GM23338 (cell line): ENCODE data around the gene PPP1R3E. TPM values are rescaled to one million over a fixed set of nuclear protein-coding genes. Genes with fewer than 3 reads are reported as not detected.
A peak's percentile ranks its signal among the peaks of the same experiment; 100 is the strongest.

Experiments
- ATAC-seq: fragments of 200-7000 bp; cut with Tn5 transposase; 3 replicates; pipeline ENCODE4 v1.9.1; 2020
- DNase-seq: peaks from one replicate; pipeline ENCODE4 v3.0.0-alpha.2; 2015; ENCODE audit warnings: low spot score
- H2AFZ ChIP-seq: fragments of 200-600 bp; sonication (generic); 2 replicates; pipeline ENCODE4 v1.8.0; 2016; ENCODE audit warnings: antibody characterized with exemption, mild to moderate bottlenecking, moderate library complexity
- H3F3A ChIP-seq: fragments of 200-600 bp; sonication (generic); replicated peaks from 2 replicates; pipeline ENCODE4 v1.8.0; 2017; ENCODE audit warnings: antibody characterized with exemption, mixed run types, low read depth
- H3K27ac ChIP-seq: fragments of 200-600 bp; sonication (generic); 2 replicates; pipeline ENCODE4 v1.6.1; 2016; ENCODE audit warnings: low read depth
- H3K27me3 ChIP-seq: fragments of 200-600 bp; sonication (generic); 2 replicates; pipeline ENCODE4 v1.8.0; 2016; ENCODE audit warnings: mild to moderate bottlenecking, mixed run types, moderate library complexity; ENCODE audit not compliant: insufficient read depth
- H3K36me3 ChIP-seq: fragments of 200-600 bp; sonication (generic); 2 replicates; pipeline ENCODE4 v1.8.0; 2016; ENCODE audit warnings: mild to moderate bottlenecking; ENCODE audit not compliant: insufficient read depth
- H3K4me1 ChIP-seq: fragments of 200-600 bp; sonication (generic); 2 replicates; pipeline ENCODE4 v1.8.0; 2016; ENCODE audit warnings: mild to moderate bottlenecking, moderate library complexity; ENCODE audit not compliant: insufficient read depth
- H3K4me2 ChIP-seq: fragments of 200-600 bp; sonication (generic); 2 replicates; pipeline ENCODE4 v1.7.1; 2017; ENCODE audit warnings: mixed run types
- H3K4me3 ChIP-seq: fragments of 200-600 bp; sonication (generic); 2 replicates; pipeline ENCODE4 v1.6.1; 2016; ENCODE audit warnings: mixed run types
- H3K79me2 ChIP-seq: fragments of 200-600 bp; sonication (generic); replicated peaks from 2 replicates; pipeline ENCODE4 v1.8.0; 2017; ENCODE audit warnings: mild to moderate bottlenecking; ENCODE audit not compliant: insufficient read depth
- H3K9me2 ChIP-seq: fragments of 200-600 bp; sonication (generic); 2 replicates; pipeline ENCODE4 v1.8.0; 2017; ENCODE audit not compliant: insufficient read depth
- H4K20me1 ChIP-seq: fragments of 200-600 bp; sonication (generic); replicated peaks from 2 replicates; pipeline ENCODE4 v1.8.0; 2017; ENCODE audit warnings: mild to moderate bottlenecking; ENCODE audit not compliant: insufficient read depth
- H3K27ac Mint-ChIP-seq: 2 replicates; pipeline ENCODE4 v1.8.0; 2020; ENCODE audit warnings: inconsistent platforms, mild to moderate bottlenecking, moderate library complexity, mixed read lengths
- H3K27me3 Mint-ChIP-seq: 3 replicates; pipeline ENCODE4 v1.8.0; 2022; ENCODE audit warnings: low read depth, mild to moderate bottlenecking, moderate library complexity, mixed read lengths, inconsistent platforms; ENCODE audit not compliant: insufficient read depth, poor library complexity
- H3K36me3 Mint-ChIP-seq: 3 replicates; pipeline ENCODE4 v1.8.0; 2021; ENCODE audit warnings: low read depth, mild to moderate bottlenecking, inconsistent platforms, moderate library complexity, mixed read lengths
- H3K4me1 Mint-ChIP-seq: 3 replicates; pipeline ENCODE4 v1.8.0; 2020; ENCODE audit warnings: mild to moderate bottlenecking, inconsistent platforms, mixed read lengths
- H3K4me3 Mint-ChIP-seq: 3 replicates; pipeline ENCODE4 v1.8.0; 2021; ENCODE audit warnings: moderate library complexity, mild to moderate bottlenecking, inconsistent platforms, mixed read lengths
- H3K9me3 Mint-ChIP-seq: 3 replicates; pipeline ENCODE4 v1.8.0; 2020; ENCODE audit warnings: moderate library complexity, mild to moderate bottlenecking, inconsistent platforms, mixed read lengths
- CREB1 ChIP-seq: fragments of 250-450 bp; sonication (Bioruptor Pico); IDR thresholded peaks from 2 replicates; pipeline ENCODE4 v1.5.0; 2020; ENCODE audit warnings: low read depth, mild to moderate bottlenecking, moderate library complexity
- CTCF ChIP-seq, 2 experiments: fragments of 200-600 bp in 1 of 2; sonication (generic) in 1 of 2; conservative IDR thresholded peaks; 2 replicates each; pipeline versions ENCODE4 v1.5.1 to v1.6.1; 2016 to 2017; ENCODE audit warnings: antibody characterized with exemption in 2 of 2, low read depth in 2 of 2, mild to moderate bottlenecking in 2 of 2, moderate library complexity in 1 of 2
- ETS1 ChIP-seq: IDR thresholded peaks from 2 replicates; pipeline ENCODE4 v1.6.1; 2016; ENCODE audit warnings: antibody characterized with exemption
- EZH2 ChIP-seq: fragments of 200-600 bp; sonication (generic); IDR thresholded peaks from one replicate; pipeline ENCODE4 v1.8.0; 2017; ENCODE audit warnings: antibody characterized with exemption, mild to moderate bottlenecking, low read depth; ENCODE audit not compliant: unreplicated experiment
- EZH2phosphoT487 ChIP-seq: fragments of 200-600 bp; sonication (generic); IDR thresholded peaks from one replicate; pipeline ENCODE4 v1.8.1; 2018; ENCODE audit warnings: antibody characterized with exemption; ENCODE audit not compliant: unreplicated experiment
- JUNB ChIP-seq: IDR thresholded peaks from one replicate; pipeline ENCODE4 v1.6.1; 2016; ENCODE audit warnings: antibody characterized with exemption; ENCODE audit not compliant: unreplicated experiment
- NANOG ChIP-seq: IDR thresholded peaks from 2 replicates; pipeline ENCODE4 v1.6.1; 2016; ENCODE audit warnings: antibody characterized with exemption, borderline replicate concordance
- POLR2AphosphoS5 ChIP-seq: IDR thresholded peaks from 2 replicates; pipeline ENCODE4 v1.6.1; 2016; ENCODE audit warnings: antibody characterized with exemption, low read depth
- STAT1 ChIP-seq: IDR thresholded peaks from one replicate; pipeline ENCODE4 v1.6.1; 2016; ENCODE audit warnings: antibody characterized with exemption; ENCODE audit not compliant: unreplicated experiment
- ZNF114 ChIP-seq: fragments of 250-450 bp; sonication (Bioruptor Pico); IDR thresholded peaks from 2 replicates; pipeline ENCODE4 v1.5.0; 2020; ENCODE audit warnings: mild to moderate bottlenecking, moderate library complexity
- ZNF331 ChIP-seq: fragments of 250-450 bp; sonication (Bioruptor Pico); IDR thresholded peaks from 2 replicates; pipeline ENCODE4 v1.5.0; 2020; ENCODE audit warnings: low read depth, mild to moderate bottlenecking, moderate library complexity
- ZNF462 ChIP-seq: fragments of 250-450 bp; sonication (Bioruptor Pico); IDR thresholded peaks from 2 replicates; pipeline ENCODE4 v1.5.0; 2020; ENCODE audit warnings: mild to moderate bottlenecking, moderate library complexity
- polyA plus RNA-seq: library from polyadenylated mRNA; unstranded; fragments of >200 nt; fragmentation: Nextera tagmentation; extraction: Ambion mirVana; gene quantifications from 2 replicates; pipeline ENCODE4 v1.2.1, GENCODE V29; 2016
- total RNA-seq: library from RNA; depleted of rRNA; stranded (reverse); fragments of >200 nt; shearing (Covaris generic); gene quantifications from 2 replicates; pipeline ENCODE4 v1.2.3, GENCODE V29; 2014

The PPP1R3E gene
- total and polyA plus RNA-seq, 2 experiments from 2014 or later: 2.3 to 2.5 TPM

- H3K9me2 ChIP-seq: peaks cover 7% of the 10 kb centered on the region; the same call in 1 of the 2 replicates
- H3K9me3 Mint-ChIP-seq: no peaks in the 10 kb centered on the region
- H4K20me1 ChIP-seq: peaks cover 9% of the 10 kb centered on the region; the same call in 1 of the 2 replicates
- peaks cover 21% of the 10 kb centered on the region for H3K79me2 ChIP-seq
- peaks cover 28% of the 10 kb centered on the region for H3K36me3 ChIP-seq
- H3K27ac Mint-ChIP-seq: peak overlapping the region; percentile 98
- H3K27me3 Mint-ChIP-seq: peaks cover 11% of the 10 kb centered on the region
- no peak overlapping the region for H2AFZ ChIP-seq
- peak overlapping the region; percentile 98 for H3K4me3 Mint-ChIP-seq
- peak overlapping the region; percentile 93 for H3K27ac ChIP-seq
- TF ChIP-seq ETS1: no peak
- no peak for TF ChIP-seq CREB1
- TF ChIP-seq NANOG: no peak
- no peak for TF ChIP-seq EZH2
- no peak for TF ChIP-seq EZH2phosphoT487
- TF ChIP-seq STAT1: no peak
- no peak for TF ChIP-seq ZNF331 (CRISPR knock-in tag)
- no peak for TF ChIP-seq JUNB
- TF ChIP-seq CTCF (conservative IDR thresholded peaks at IDR 0.05; ENCODE audit: low read depth in 2 of 2): no peak
- no peak for TF ChIP-seq ZNF114 (CRISPR knock-in tag)
- TF ChIP-seq POLR2AphosphoS5: no peak
- no peak for TF ChIP-seq ZNF462 (CRISPR knock-in tag)
- ATAC-seq: peak; percentile 8
- peaks cover 36% of the 10 kb centered on the region for H3F3A ChIP-seq
- H3K4me1 ChIP-seq: peaks cover 10% of the 10 kb centered on the region
- peaks cover 26% of the 10 kb centered on the region for H3K4me1 Mint-ChIP-seq
- peak; percentile 58 for DNase-seq
- H3K4me3 ChIP-seq: peak overlapping the region; percentile 99
- no peaks in the 10 kb centered on the region for H3K27me3 ChIP-seq
- H3K4me2 ChIP-seq: peak overlapping the region; percentile 99
- peaks cover 45% of the 10 kb centered on the region for H3K36me3 Mint-ChIP-seq
Observed at GRCh38 chr14:23321572-23322547, 19.2 kb upstream of the PPP1R3E start.
